Caco-2 (cell line): ENCODE results near the gene TFEB. TPM values are rescaled to one million over a fixed set of nuclear protein-coding genes. Genes with fewer than 3 reads are reported as not detected.
A peak's percentile ranks its signal among the peaks of the same experiment; 100 is the strongest.

Experiments
- BruUV-seq: library from RNA; stranded (reverse); fragments of 400-500 nt; replicated peaks from 2 replicates; lab custom pipeline; 2021; lab: Mats Ljungman, UMichigan
- CTCF ChIA-PET: fragments of 300-600 bp; sonication (Branson Sonifier 250); formaldehyde crosslinking; loops from one replicate; lab custom pipeline; 2022; ENCODE audit warnings: antibody characterized with exemption; lab: Charles Lee
- POLR2A ChIA-PET: fragments of 300-600 bp; sonication (Branson Sonifier 250); formaldehyde crosslinking; loops from one replicate; lab custom pipeline; 2022; ENCODE audit warnings: antibody characterized with exemption; lab: Charles Lee
- DNase-seq, 2 experiments: peaks; one replicate each; pipeline versions ENCODE4 v3.0.0 to v3.0.0-alpha.2; 2020 to 2022
- H3K27me3 ChIP-seq: replicated peaks from 2 replicates; pipeline ENCODE4 v1.6.0; 2011; ENCODE audit warnings: low read length; ENCODE audit not compliant: control insufficient read depth, insufficient read depth
- H3K36me3 ChIP-seq: 2 replicates; pipeline ENCODE4 v1.5.1; 2011; ENCODE audit warnings: low read length; ENCODE audit not compliant: control insufficient read depth, insufficient read depth
- H3K4me1 ChIP-seq: fragments of 250-450 bp; sonication (Bioruptor Pico); 2 replicates; pipeline ENCODE4 v1.5.1; 2020; ENCODE audit warnings: mild to moderate bottlenecking
- H3K4me3 ChIP-seq: 2 replicates; pipeline ENCODE4 v1.5.1; 2011; ENCODE audit warnings: low read depth, mild to moderate bottlenecking, control low read depth, low read length
- H3K9me3 ChIP-seq: fragments of 250-450 bp; sonication (Bioruptor Pico); 2 replicates; pipeline ENCODE4 v1.5.1; 2020; ENCODE audit warnings: mild to moderate bottlenecking, moderate library complexity
- H3K27ac Mint-ChIP-seq: one replicate; pipeline ENCODE4 v1.8.0; 2022; ENCODE audit warnings: mixed read lengths; ENCODE audit not compliant: unreplicated experiment
- H3K27me3 Mint-ChIP-seq: one replicate; pipeline ENCODE4 v1.8.0; 2022; ENCODE audit warnings: mixed read lengths; ENCODE audit not compliant: insufficient read depth, unreplicated experiment
- H3K36me3 Mint-ChIP-seq: one replicate; pipeline ENCODE4 v1.8.0; 2022; ENCODE audit warnings: mild to moderate bottlenecking, mixed read lengths; ENCODE audit not compliant: insufficient read depth, unreplicated experiment
- H3K4me1 Mint-ChIP-seq: one replicate; pipeline ENCODE4 v1.8.0; 2022; ENCODE audit warnings: low read depth, mixed read lengths; ENCODE audit not compliant: unreplicated experiment
- H3K4me3 Mint-ChIP-seq: one replicate; pipeline ENCODE4 v1.8.0; 2022; ENCODE audit warnings: mild to moderate bottlenecking, moderate library complexity, mixed read lengths; ENCODE audit not compliant: unreplicated experiment
- H3K9me3 Mint-ChIP-seq: one replicate; pipeline ENCODE4 v1.8.0; 2022; ENCODE audit warnings: mixed read lengths; ENCODE audit not compliant: unreplicated experiment
- CTCF ChIP-seq, 2 experiments: fragments of 200-600 bp in 1 of 2; IDR thresholded peaks; 1 replicate in 1 of 2; 2 replicates in 1 of 2; pipeline versions ENCODE4 v1.5.1 to v1.8.0; 2011 to 2022; ENCODE audit warnings: antibody characterized with exemption in 1 of 2, control low read depth in 1 of 2, inconsistent platforms in 1 of 2, low read depth in 1 of 2, low read length in 1 of 2, mild to moderate bottlenecking in 1 of 2, moderate library complexity in 1 of 2; ENCODE audit not compliant: insufficient read depth in 1 of 2, severe bottlenecking in 1 of 2, unreplicated experiment in 1 of 2
- intact Hi-C: fragments of 100-400 bp; cut with micrococcal nuclease; formaldehyde crosslinking; loops from one replicate; pipeline ENCODE4 v1.10.0; 2022; ENCODE audit not compliant: unreplicated experiment
- total RNA-seq: library from RNA; stranded (reverse); gene quantifications from 2 replicates; pipeline ENCODE4 v1.2.3, GENCODE V29; 2022

The TFEB gene
- total RNA-seq, 1 experiment from 2014 or later: 3.8 TPM

- no peak for TF ChIP-seq CTCF (IDR thresholded peaks at IDR 0.05; ENCODE audit: insufficient read depth in 1 of 2, low read depth in 1 of 2, low read length in 1 of 2, severe bottlenecking in 1 of 2, unreplicated experiment in 1 of 2)
- ChIA-PET POLR2A (no interaction called here), CTCF (no interaction called here)
- BruUV-seq: no TSS peak
- Mint-ChIP-seq H3K27ac (no peak overlapping the region), H3K9me3 (no peaks in the 10 kb centered on the region), H3K4me1 (peaks cover 13% of the 10 kb centered on the region), H3K36me3 (peaks cover under 1% of the 10 kb centered on the region), H3K4me3 (no peak overlapping the region), H3K27me3 (no peaks in the 10 kb centered on the region)
- no peak for DNase-seq
- H3K27me3 ChIP-seq: no peaks in the 10 kb centered on the region
- intact Hi-C loops: loop anchor here (5.0 kb wide), 1 partner anchor 52 kb away; no protein-coding TSS in a partner anchor
- H3K4me1 ChIP-seq: peaks cover 9% of the 10 kb centered on the region
- H3K9me3 ChIP-seq: no peaks in the 10 kb centered on the region
- no peak overlapping the region for H3K4me3 ChIP-seq
- H3K36me3 ChIP-seq: no peaks in the 10 kb centered on the region
These were observed 80.7 kb downstream of the TFEB start for GRCh38 chr6:41654698-41655151.

GRCh38 chr6:41654151-41654697 lies 81.2 kb downstream of the TFEB start:
- H3K9me3 ChIP-seq: no peaks in the 10 kb centered on the region
- no peaks in the 10 kb centered on the region for H3K27me3 Mint-ChIP-seq
- no peaks in the 10 kb centered on the region for H3K27me3 ChIP-seq
- no TSS peak for BruUV-seq
- no peak overlapping the region for H3K4me3 Mint-ChIP-seq
- H3K9me3 Mint-ChIP-seq: no peaks in the 10 kb centered on the region
- intact Hi-C loops: loop anchor here (5.0 kb wide), 1 partner anchor 52 kb away; no protein-coding TSS in a partner anchor
- peaks cover 13% of the 10 kb centered on the region for H3K4me1 Mint-ChIP-seq
- no peak overlapping the region for H3K27ac Mint-ChIP-seq
- H3K36me3 Mint-ChIP-seq: peaks cover 4% of the 10 kb centered on the region
- TF ChIP-seq CTCF (IDR thresholded peaks at IDR 0.05; ENCODE audit: insufficient read depth in 1 of 2, low read depth in 1 of 2, low read length in 1 of 2, severe bottlenecking in 1 of 2, unreplicated experiment in 1 of 2): no peak
- no peak for DNase-seq
- peaks cover 9% of the 10 kb centered on the region for H3K4me1 ChIP-seq
- no peak overlapping the region for H3K4me3 ChIP-seq
- POLR2A ChIA-PET: no interaction called here
- CTCF ChIA-PET: no interaction called here
- H3K36me3 ChIP-seq: no peaks in the 10 kb centered on the region

- Mint-ChIP-seq H3K4me3 (no peak overlapping the region), H3K27me3 (no peaks in the 10 kb centered on the region), H3K27ac (peak overlapping the region; percentile 71), H3K36me3 (peaks cover 4% of the 10 kb centered on the region), H3K4me1 (peaks cover 13% of the 10 kb centered on the region), H3K9me3 (no peaks in the 10 kb centered on the region)
- CTCF ChIA-PET: no interaction called here
- intact Hi-C loops: loop anchor here (5.0 kb wide), 1 partner anchor 51 kb away; no protein-coding TSS in a partner anchor
- no peak overlapping the region for H3K4me3 ChIP-seq
- DNase-seq: no peak
- H3K36me3 ChIP-seq: no peaks in the 10 kb centered on the region
- no TSS peak for BruUV-seq
- TF ChIP-seq CTCF (IDR thresholded peaks at IDR 0.05; ENCODE audit: insufficient read depth in 1 of 2, low read depth in 1 of 2, low read length in 1 of 2, severe bottlenecking in 1 of 2, unreplicated experiment in 1 of 2): no peak
- H3K27me3 ChIP-seq: no peaks in the 10 kb centered on the region
- peaks cover 9% of the 10 kb centered on the region for H3K4me1 ChIP-seq
- H3K9me3 ChIP-seq: no peaks in the 10 kb centered on the region
- POLR2A ChIA-PET: no interaction called here
These were observed 81.7 kb downstream of the TFEB start for GRCh38 chr6:41653691-41654090.
